ENCODE data around the gene TRAM2.

TRAM2 gene

DNA sequence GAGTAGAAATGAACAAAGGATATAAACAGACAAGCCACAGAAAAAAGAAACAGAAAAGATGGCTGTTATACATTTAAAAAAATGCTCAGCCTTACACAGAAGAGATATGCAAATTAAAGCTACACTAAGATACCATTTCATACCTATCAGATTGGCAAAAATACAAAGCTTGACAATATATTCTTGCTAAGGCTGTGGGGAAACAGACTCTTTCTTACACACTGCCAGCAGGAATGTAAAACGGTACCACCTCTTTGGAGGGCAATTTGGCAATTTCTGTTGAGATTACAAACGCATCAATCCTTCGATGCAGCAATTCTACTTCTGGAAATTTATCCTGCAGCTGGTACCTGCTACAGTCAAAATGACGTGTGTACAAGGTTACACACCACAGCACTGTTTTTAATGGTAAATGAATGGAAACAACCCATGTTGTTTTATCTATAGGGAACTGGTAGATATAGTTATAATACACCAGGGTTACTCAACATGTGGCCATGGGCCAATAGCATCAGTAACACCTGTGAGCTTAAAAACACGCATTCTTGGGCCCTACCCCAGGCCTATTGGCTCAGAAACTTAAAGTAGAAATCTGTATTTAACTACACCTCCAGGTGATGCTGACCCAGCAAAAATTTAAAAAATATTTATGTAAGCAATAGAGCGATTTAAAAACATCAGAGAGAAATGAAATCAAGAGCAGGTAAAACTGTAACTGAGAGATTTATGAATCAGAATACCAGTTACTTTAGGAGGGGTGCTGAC is 53.3 kb downstream of the TRAM2 start:
- H3K9me3 Mint-ChIP-seq = no peaks in the 10 kb centered on the region

DNA sequence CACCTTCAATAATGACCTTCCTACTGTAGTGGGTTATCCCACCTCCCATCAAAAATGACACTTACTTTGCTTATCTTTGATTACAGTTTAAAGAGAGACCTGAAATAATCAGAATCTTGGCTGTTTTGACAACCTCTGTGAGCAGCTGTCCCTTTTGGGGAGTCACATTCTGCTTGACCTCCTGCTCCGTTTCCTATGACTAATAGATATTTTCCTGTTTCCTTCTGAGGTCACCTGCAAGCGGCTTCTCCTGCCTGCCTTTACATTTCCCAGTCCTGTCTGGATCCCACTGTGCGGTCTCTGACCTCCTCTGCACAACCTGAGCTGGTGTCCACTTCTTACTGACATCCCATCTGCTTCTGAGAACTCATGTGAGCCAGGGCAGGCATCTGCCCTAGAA is 54.2 kb downstream of the TRAM2 start:
- peaks cover 22% of the 10 kb centered on the region for H3K36me3 Mint-ChIP-seq (ENCODE audit: low read depth)
- TF ChIP-seq, protein P1, sequence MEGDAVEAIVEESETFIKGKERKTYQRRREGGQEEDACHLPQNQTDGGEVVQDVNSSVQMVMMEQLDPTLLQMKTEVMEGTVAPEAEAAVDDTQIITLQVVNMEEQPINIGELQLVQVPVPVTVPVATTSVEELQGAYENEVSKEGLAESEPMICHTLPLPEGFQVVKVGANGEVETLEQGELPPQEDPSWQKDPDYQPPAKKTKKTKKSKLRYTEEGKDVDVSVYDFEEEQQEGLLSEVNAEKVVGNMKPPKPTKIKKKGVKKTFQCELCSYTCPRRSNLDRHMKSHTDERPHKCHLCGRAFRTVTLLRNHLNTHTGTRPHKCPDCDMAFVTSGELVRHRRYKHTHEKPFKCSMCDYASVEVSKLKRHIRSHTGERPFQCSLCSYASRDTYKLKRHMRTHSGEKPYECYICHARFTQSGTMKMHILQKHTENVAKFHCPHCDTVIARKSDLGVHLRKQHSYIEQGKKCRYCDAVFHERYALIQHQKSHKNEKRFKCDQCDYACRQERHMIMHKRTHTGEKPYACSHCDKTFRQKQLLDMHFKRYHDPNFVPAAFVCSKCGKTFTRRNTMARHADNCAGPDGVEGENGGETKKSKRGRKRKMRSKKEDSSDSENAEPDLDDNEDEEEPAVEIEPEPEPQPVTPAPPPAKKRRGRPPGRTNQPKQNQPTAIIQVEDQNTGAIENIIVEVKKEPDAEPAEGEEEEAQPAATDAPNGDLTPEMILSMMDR (IDR thresholded peaks at IDR 0.05; ENCODE audit: unreplicated experiment in 3 of 3) = no peak
- H3K9me3 Mint-ChIP-seq = no peaks in the 10 kb centered on the region
- peaks cover 43% of the 10 kb centered on the region for H3K4me1 Mint-ChIP-seq
- peak overlapping the region in 2 of 3 experiments; percentile 60 to 70 for H3K27ac Mint-ChIP-seq
- peaks cover 3% of the 10 kb centered on the region for H3K27me3 Mint-ChIP-seq (ENCODE audit: low read depth)
- H3K4me3 Mint-ChIP-seq = no peak overlapping the region

More for the DNA sequence above, 53.3 kb downstream of the TRAM2 start:
- Mint-ChIP-seq H3K27ac (peak overlapping the region in 2 of 3 experiments; percentile 19 to 60), H3K27me3 (ENCODE audit: low read depth) (no peaks in the 10 kb centered on the region), H3K4me1 (peaks cover 39% of the 10 kb centered on the region), H3K36me3 (ENCODE audit: low read depth) (peaks cover 13% of the 10 kb centered on the region), H3K4me3 (no peak overlapping the region)
- TF ChIP-seq, protein P1 (IDR thresholded peaks at IDR 0.05; ENCODE audit: unreplicated experiment in 3 of 3) = no peak

DNA sequence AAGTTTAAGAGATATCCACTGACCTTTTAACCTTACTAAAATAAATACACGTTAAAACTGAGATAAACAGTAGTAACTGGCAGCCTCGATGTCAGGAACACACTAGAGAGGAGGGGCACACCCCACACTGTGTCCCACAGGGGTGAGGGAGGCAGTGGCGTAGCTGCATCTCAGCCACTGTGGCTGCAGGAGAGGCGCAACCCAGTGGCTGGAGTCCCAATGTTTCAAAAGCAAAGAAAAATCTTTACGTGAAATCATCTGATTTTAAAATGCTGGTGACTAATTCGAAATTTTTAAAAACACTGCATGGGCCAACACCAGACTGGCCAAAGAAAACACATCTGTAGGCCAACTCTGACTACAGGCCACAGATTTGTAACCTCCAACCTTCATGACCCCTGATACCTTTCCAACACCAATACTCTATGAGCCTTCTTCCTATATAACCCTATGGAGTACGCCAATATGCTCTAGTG is 54.7 kb downstream of the TRAM2 start:
- H3K27me3 Mint-ChIP-seq (ENCODE audit: low read depth) = peaks cover 3% of the 10 kb centered on the region
- no peak overlapping the region for H3K4me3 Mint-ChIP-seq
- no peaks in the 10 kb centered on the region for H3K9me3 Mint-ChIP-seq
- H3K27ac Mint-ChIP-seq = peak overlapping the region in 2 of 3 experiments; percentile 60 to 70
- H3K36me3 Mint-ChIP-seq (ENCODE audit: low read depth) = peaks cover 22% of the 10 kb centered on the region
- TF ChIP-seq, protein P1 (IDR thresholded peaks at IDR 0.05; ENCODE audit: unreplicated experiment in 3 of 3) = no peak
- H3K4me1 Mint-ChIP-seq = peaks cover 46% of the 10 kb centered on the region

DNA sequence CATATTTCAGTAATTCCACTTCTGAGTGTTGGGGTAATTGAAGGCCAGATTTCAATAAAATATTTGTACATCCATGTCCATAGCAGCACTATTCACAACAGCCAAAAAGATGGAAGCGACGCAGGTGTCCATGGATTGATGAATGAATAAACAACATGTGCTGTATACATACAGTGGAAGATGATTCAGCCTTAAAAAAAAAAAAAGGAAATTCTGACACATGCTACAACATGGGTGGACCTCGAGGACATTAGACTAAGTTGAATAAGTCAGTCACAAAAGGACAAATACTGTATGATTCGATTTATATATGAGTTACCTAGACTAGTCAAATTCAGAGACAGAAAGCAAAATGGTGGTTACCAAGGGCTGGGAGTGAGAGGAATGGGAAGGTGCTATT is 57.2 kb downstream of the TRAM2 start:
- H3K4me3 Mint-ChIP-seq = no peak overlapping the region
- peaks cover 3% of the 10 kb centered on the region for H3K27me3 Mint-ChIP-seq (ENCODE audit: low read depth)
- H3K36me3 Mint-ChIP-seq (ENCODE audit: low read depth) = peaks cover 38% of the 10 kb centered on the region
- TF ChIP-seq, protein P1 (IDR thresholded peaks at IDR 0.05; ENCODE audit: unreplicated experiment in 3 of 3) = no peak
- H3K9me3 Mint-ChIP-seq = no peaks in the 10 kb centered on the region
- H3K27ac Mint-ChIP-seq = no peak overlapping the region
- peaks cover 52% of the 10 kb centered on the region for H3K4me1 Mint-ChIP-seq

DNA sequence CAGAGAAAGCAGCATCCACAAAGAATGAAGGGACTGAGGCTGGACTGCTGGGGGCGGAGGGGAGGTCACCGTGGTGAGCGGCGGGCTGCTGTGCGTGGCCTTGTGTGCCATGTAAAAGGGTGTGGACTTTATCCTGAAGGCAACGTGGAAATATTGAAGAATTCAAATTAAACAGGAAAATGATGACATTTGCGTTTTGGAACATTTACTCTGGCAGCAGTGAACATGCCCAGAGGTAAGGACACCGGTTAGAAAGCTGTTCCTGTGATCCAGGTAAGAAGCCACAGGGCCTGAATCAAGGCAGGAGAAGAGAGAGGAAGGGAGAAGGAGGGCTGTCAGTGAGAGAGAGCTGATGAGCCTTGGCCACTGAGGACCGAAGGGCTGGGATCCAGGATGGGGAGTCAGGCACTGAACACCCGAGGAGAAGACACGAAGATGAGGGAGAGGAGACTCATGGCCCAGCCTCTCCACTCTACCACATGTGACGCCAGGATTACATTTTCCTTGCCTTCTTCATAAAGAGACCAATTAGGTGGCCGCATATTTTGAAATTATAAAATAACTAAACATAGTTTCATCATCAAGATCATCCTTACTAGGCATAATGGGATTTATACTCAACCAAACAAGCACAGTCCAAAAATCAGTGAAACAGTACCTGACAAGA is 58.4 kb downstream of the TRAM2 start:
- H3K9me3 Mint-ChIP-seq = no peaks in the 10 kb centered on the region
- peaks cover 47% of the 10 kb centered on the region for H3K4me1 Mint-ChIP-seq
- H3K4me3 Mint-ChIP-seq = no peak overlapping the region
- peaks cover 3% of the 10 kb centered on the region for H3K27me3 Mint-ChIP-seq (ENCODE audit: low read depth)
- peak overlapping the region; percentile 44 to 94 (median 91) for H3K27ac Mint-ChIP-seq
- TF ChIP-seq, protein P1 (IDR thresholded peaks at IDR 0.05; ENCODE audit: unreplicated experiment in 3 of 3) = no peak
- H3K36me3 Mint-ChIP-seq (ENCODE audit: low read depth) = peaks cover 50% of the 10 kb centered on the region
